ENCODE results near the gene ZNF227.

DNA sequence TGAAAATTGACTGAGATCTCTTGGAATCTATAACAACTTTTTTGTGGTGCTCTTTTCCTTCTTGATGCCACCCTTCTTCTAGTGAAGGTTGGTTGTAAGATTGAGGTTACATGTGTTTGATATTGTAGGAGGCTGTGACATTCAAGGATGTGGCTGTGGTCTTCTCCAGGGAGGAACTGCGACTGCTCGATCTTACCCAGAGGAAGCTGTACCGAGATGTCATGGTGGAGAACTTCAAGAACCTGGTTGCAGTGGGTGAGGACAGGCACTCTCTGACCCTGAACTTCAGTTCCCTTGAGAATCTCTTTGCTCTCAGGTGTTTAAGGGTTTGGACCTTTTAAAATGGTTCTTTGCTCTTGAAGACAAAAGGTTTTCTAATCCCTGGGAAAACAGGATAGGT lies 16.0 kb downstream of the ZNF227 start:
- TF ChIP-seq, protein P1, sequence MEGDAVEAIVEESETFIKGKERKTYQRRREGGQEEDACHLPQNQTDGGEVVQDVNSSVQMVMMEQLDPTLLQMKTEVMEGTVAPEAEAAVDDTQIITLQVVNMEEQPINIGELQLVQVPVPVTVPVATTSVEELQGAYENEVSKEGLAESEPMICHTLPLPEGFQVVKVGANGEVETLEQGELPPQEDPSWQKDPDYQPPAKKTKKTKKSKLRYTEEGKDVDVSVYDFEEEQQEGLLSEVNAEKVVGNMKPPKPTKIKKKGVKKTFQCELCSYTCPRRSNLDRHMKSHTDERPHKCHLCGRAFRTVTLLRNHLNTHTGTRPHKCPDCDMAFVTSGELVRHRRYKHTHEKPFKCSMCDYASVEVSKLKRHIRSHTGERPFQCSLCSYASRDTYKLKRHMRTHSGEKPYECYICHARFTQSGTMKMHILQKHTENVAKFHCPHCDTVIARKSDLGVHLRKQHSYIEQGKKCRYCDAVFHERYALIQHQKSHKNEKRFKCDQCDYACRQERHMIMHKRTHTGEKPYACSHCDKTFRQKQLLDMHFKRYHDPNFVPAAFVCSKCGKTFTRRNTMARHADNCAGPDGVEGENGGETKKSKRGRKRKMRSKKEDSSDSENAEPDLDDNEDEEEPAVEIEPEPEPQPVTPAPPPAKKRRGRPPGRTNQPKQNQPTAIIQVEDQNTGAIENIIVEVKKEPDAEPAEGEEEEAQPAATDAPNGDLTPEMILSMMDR (IDR thresholded peaks at IDR 0.05): no peak
- no peak for TF ChIP-seq POLR2A (IDR thresholded peaks at IDR 0.05)
